H9 (cell line): ENCODE measurements around the gene CRIP2. TPM values are rescaled to one million over a fixed set of nuclear protein-coding genes. Genes with fewer than 3 reads are reported as not detected.

Experiments
- DNase-seq: peaks from one replicate; pipeline ENCODE4 v3.0.0-alpha.2; 2017
- H2AFZ ChIP-seq: one replicate; pipeline ENCODE4 v1.6.1; 2013; ENCODE audit warnings: mild to moderate bottlenecking, low read length, control low read depth, moderate library complexity
- H2AK5ac ChIP-seq: 2 replicates; pipeline ENCODE4 v1.6.1; 2013; ENCODE audit warnings: low read length, control low read depth, mixed read lengths; ENCODE audit not compliant: insufficient read length
- H2BK120ac ChIP-seq: one replicate; pipeline ENCODE4 v1.6.1; 2013; ENCODE audit warnings: low read depth, mild to moderate bottlenecking, low read length, control low read depth, inconsistent platforms; ENCODE audit not compliant: poor library complexity, severe bottlenecking
- H2BK12ac ChIP-seq: 2 replicates; pipeline ENCODE4 v1.6.1; 2013; ENCODE audit warnings: low read length, control low read depth, mixed read lengths, low read depth; ENCODE audit not compliant: insufficient read length
- H2BK15ac ChIP-seq: 2 replicates; pipeline ENCODE4 v1.6.1; 2013; ENCODE audit warnings: low read depth, low read length, control low read depth
- H2BK20ac ChIP-seq: one replicate; pipeline ENCODE4 v1.6.1; 2013; ENCODE audit warnings: low read depth, mild to moderate bottlenecking, low read length, control low read depth, inconsistent platforms; ENCODE audit not compliant: poor library complexity, severe bottlenecking
- H2BK5ac ChIP-seq: 2 replicates; pipeline ENCODE4 v1.6.1; 2013; ENCODE audit warnings: low read length, control low read depth, mixed read lengths; ENCODE audit not compliant: insufficient read length
- H3K14ac ChIP-seq: 2 replicates; pipeline ENCODE4 v1.6.1; 2013; ENCODE audit warnings: low read length, control low read depth; ENCODE audit not compliant: insufficient read depth
- H3K18ac ChIP-seq: 2 replicates; pipeline ENCODE4 v1.6.1; 2013; ENCODE audit warnings: low read depth, mild to moderate bottlenecking, mixed read lengths, low read length, control low read depth; ENCODE audit not compliant: insufficient read length
- H3K23ac ChIP-seq: 2 replicates; pipeline ENCODE4 v1.6.1; 2013; ENCODE audit warnings: low read length, control low read depth, mixed read lengths, low read depth; ENCODE audit not compliant: insufficient read length
- H3K23me2 ChIP-seq: 2 replicates; pipeline ENCODE4 v1.6.1; 2013; ENCODE audit warnings: low read depth, mild to moderate bottlenecking, mixed read lengths, low read length, control low read depth; ENCODE audit not compliant: insufficient read length, poor library complexity, severe bottlenecking
- H3K27ac ChIP-seq: 2 replicates; pipeline ENCODE4 v1.5.1; 2013; ENCODE audit warnings: low read length, control low read depth, mixed read lengths, low read depth; ENCODE audit not compliant: insufficient read length
- H3K27me3 ChIP-seq: 2 replicates; pipeline ENCODE4 v1.6.1; 2013; ENCODE audit warnings: low read length, control low read depth, inconsistent platforms; ENCODE audit not compliant: insufficient read depth
- H3K4ac ChIP-seq: 2 replicates; pipeline ENCODE4 v1.6.1; 2013; ENCODE audit warnings: low read depth, mild to moderate bottlenecking, control low read depth, inconsistent platforms, low read length, moderate library complexity
- H3K4me1 ChIP-seq: 2 replicates; pipeline ENCODE4 v1.6.1; 2013; ENCODE audit warnings: low read length, control low read depth, inconsistent platforms; ENCODE audit not compliant: insufficient read depth
- H3K4me2 ChIP-seq: 2 replicates; pipeline ENCODE4 v1.6.1; 2013; ENCODE audit warnings: low read length, control low read depth, mixed read lengths; ENCODE audit not compliant: insufficient read length, insufficient read depth
- H3K56ac ChIP-seq: 2 replicates; pipeline ENCODE4 v1.6.1; 2013; ENCODE audit warnings: low read depth, mild to moderate bottlenecking, mixed read lengths, low read length, control low read depth; ENCODE audit not compliant: insufficient read length
- H3K79me1 ChIP-seq: 2 replicates; pipeline ENCODE4 v1.6.1; 2013; ENCODE audit warnings: low read depth, mild to moderate bottlenecking, moderate library complexity, low read length, control low read depth, inconsistent platforms; ENCODE audit not compliant: insufficient read depth, poor library complexity, severe bottlenecking
- H3K79me2 ChIP-seq: 2 replicates; pipeline ENCODE4 v1.6.1; 2013; ENCODE audit warnings: low read length, control low read depth, inconsistent platforms; ENCODE audit not compliant: insufficient read depth
- H3K9ac ChIP-seq: 2 replicates; pipeline ENCODE4 v1.6.1; 2013; ENCODE audit warnings: low read length, control low read depth, mixed read lengths; ENCODE audit not compliant: insufficient read length; ENCODE audit errors: extremely low read depth
- H3K9me3 ChIP-seq: one replicate; pipeline ENCODE4 v1.6.1; 2013; ENCODE audit warnings: low read depth, low read length, inconsistent platforms; ENCODE audit not compliant: control insufficient read depth
- H3T11ph ChIP-seq: one replicate; pipeline ENCODE4 v1.6.1; 2013; ENCODE audit warnings: mild to moderate bottlenecking, low read length, control low read depth, inconsistent platforms
- H4K20me1 ChIP-seq: one replicate; pipeline ENCODE4 v1.6.1; 2013; ENCODE audit not compliant: control insufficient read depth, insufficient read length, insufficient read depth
- H4K5ac ChIP-seq: 2 replicates; pipeline ENCODE4 v1.6.1; 2013; ENCODE audit warnings: low read depth, mild to moderate bottlenecking, mixed read lengths, low read length, control low read depth; ENCODE audit not compliant: insufficient read length
- H4K8ac ChIP-seq: replicated peaks from 2 replicates; pipeline ENCODE4 v1.6.1; 2013; ENCODE audit warnings: low read length, control low read depth, mixed read lengths, low read depth; ENCODE audit not compliant: insufficient read length
- H4K91ac ChIP-seq: 2 replicates; pipeline ENCODE4 v1.6.1; 2013; ENCODE audit warnings: low read depth, mild to moderate bottlenecking, moderate library complexity, mixed read lengths, low read length, control low read depth; ENCODE audit not compliant: insufficient read length
- H3K27ac Mint-ChIP-seq, 3 experiments: 2 replicates in 2 of 3; 3 replicates in 1 of 3; pipeline ENCODE4 v1.8.0; 2020 to 2021; ENCODE audit warnings: mixed read lengths in 3 of 3, mild to moderate bottlenecking in 1 of 3, moderate library complexity in 1 of 3
- H3K27me3 Mint-ChIP-seq: 2 replicates; pipeline ENCODE4 v1.8.0; 2021; ENCODE audit warnings: low read depth, mild to moderate bottlenecking, moderate library complexity, mixed read lengths
- H3K36me3 Mint-ChIP-seq, 3 experiments: 2 replicates in 2 of 3; 3 replicates in 1 of 3; pipeline ENCODE4 v1.8.0; 2020 to 2021; ENCODE audit warnings: low read depth in 3 of 3, mixed read lengths in 3 of 3; ENCODE audit not compliant: insufficient read depth in 1 of 3
- H3K4me1 Mint-ChIP-seq, 2 experiments: 2 replicates each; pipeline ENCODE4 v1.8.0; 2020; ENCODE audit warnings: mixed read lengths in 2 of 2
- H3K4me3 Mint-ChIP-seq, 2 experiments: 2 replicates in 1 of 2; 3 replicates in 1 of 2; pipeline ENCODE4 v1.8.0; 2020 to 2021; ENCODE audit warnings: mild to moderate bottlenecking in 2 of 2, mixed read lengths in 2 of 2, moderate library complexity in 1 of 2
- H3K9me3 Mint-ChIP-seq, 2 experiments: 2 replicates in 1 of 2; 3 replicates in 1 of 2; pipeline ENCODE4 v1.8.0; 2020; ENCODE audit warnings: mild to moderate bottlenecking in 2 of 2, mixed read lengths in 2 of 2, moderate library complexity in 1 of 2
- WGBS: extraction: QIAGEN DNeasy Blood & Tissue Kit; methylation state at CpG from one replicate; pipeline ENCODE4 v1.1.7; 2013; ENCODE audit warnings: missing lambda C conversion rate, low lambda C conversion rate, mixed read lengths; ENCODE audit not compliant: insufficient read length; ENCODE audit errors: extremely low coverage; 5-methylcytosine and 5-hydroxymethylcytosine counted together
- total RNA-seq: library from RNA; stranded (reverse); gene quantifications from 2 replicates; pipeline ENCODE4 v1.2.1, GENCODE V29; 2021
- TF ChIP-seq, protein P1 (sequence below): fragments of 200-600 bp; sonication (generic); conservative IDR thresholded peaks from 3 replicates; pipeline ENCODE4 v1.8.0; 2021; ENCODE audit warnings: antibody characterized with exemption, mild to moderate bottlenecking

Gene CRIP2
- total RNA-seq, 1 experiment from 2014 or later, result 5.7 TPM

DNA sequence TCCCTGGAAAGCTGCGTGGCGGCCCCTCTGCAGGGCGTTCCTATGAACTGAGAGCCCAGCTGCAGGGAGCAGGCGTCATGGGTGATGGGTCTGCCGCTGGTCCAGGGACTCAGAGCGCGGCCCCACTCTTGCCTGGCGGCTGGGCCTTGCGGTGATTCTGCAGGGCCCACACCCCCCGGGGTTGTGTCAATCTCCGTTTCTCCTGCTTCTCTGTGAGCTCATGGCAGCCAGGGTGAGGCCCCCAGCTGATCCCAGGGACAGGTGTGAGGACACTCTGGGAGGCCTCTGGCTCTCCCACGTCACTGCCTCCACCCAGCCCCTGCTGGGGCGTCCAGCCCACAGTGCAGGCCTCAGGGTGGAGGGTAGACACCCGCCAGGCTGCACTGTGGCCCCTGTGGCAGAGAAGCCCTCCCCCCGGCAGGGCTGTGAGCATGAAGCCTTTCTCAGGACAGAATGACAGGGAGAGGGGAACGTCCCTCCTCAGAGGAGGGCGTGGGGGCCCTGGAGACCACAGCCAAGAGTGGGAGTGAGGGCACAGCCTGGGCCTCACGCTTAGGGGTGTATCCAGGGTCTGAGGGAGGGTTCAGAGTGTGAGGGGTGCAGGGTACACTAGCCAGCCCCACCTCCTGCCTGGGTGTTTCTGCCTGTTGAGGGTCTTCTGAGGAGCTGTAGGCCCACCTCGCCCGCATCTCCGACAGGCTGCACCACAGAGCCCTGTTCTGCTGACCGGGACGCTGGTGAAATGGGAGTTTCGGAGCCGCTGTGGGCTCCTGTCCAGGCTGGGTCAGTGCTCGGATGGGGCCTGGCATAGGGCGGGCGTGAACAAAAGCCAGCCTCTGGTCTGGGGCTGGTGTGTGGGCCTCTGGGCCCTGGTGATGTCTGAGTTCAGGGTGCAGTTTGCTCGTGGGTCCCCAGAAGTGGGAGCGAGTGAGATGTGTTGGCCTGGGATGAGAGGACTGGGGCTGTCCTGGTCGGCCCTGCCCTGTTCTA, 26.7 kb upstream of the CRIP2 start:
- Mint-ChIP-seq H3K27me3 (no peaks in the 10 kb centered on the region), H3K27ac (peak overlapping the region in 1 of 3 experiments; percentile 36; a peak in 1 of 7 replicates), H3K4me1 (no peaks in the 10 kb centered on the region), H3K36me3 (peaks cover 18 to 45% (median 35%) of the 10 kb centered on the region in 3 experiments; a peak in 6 of 7 replicates), H3K9me3 (no peaks in the 10 kb centered on the region), H3K4me3 (no peak overlapping the region)
- Histone ChIP-seq H4K20me1 (no peaks in the 10 kb centered on the region), H3K9me3 (no peaks in the 10 kb centered on the region), H3K4ac (no peak overlapping the region), H3K79me2 (no peaks in the 10 kb centered on the region), H3K27ac (no peak overlapping the region), H3K23me2 (no peaks in the 10 kb centered on the region), H3K56ac (no peak overlapping the region), H2BK5ac (no peak overlapping the region), H2BK120ac (no peak overlapping the region), H2BK15ac (no peak overlapping the region), H2AK5ac (no peak overlapping the region), H4K5ac (no peak overlapping the region), H2BK20ac (no peak overlapping the region), H3K27me3 (no peaks in the 10 kb centered on the region), H3T11ph (no peak overlapping the region), H3K14ac (no peak overlapping the region), H3K9ac (no peak overlapping the region), H3K79me1 (no peaks in the 10 kb centered on the region), H3K4me1 (no peaks in the 10 kb centered on the region), H3K23ac (no peak overlapping the region), H2AFZ (no peak overlapping the region), H3K4me2 (no peak overlapping the region), H4K8ac (no peak overlapping the region), H4K91ac (no peak overlapping the region), H2BK12ac (no peak overlapping the region), H3K18ac (no peak overlapping the region)
- DNase-seq, result no peak
- TF ChIP-seq, protein P1, sequence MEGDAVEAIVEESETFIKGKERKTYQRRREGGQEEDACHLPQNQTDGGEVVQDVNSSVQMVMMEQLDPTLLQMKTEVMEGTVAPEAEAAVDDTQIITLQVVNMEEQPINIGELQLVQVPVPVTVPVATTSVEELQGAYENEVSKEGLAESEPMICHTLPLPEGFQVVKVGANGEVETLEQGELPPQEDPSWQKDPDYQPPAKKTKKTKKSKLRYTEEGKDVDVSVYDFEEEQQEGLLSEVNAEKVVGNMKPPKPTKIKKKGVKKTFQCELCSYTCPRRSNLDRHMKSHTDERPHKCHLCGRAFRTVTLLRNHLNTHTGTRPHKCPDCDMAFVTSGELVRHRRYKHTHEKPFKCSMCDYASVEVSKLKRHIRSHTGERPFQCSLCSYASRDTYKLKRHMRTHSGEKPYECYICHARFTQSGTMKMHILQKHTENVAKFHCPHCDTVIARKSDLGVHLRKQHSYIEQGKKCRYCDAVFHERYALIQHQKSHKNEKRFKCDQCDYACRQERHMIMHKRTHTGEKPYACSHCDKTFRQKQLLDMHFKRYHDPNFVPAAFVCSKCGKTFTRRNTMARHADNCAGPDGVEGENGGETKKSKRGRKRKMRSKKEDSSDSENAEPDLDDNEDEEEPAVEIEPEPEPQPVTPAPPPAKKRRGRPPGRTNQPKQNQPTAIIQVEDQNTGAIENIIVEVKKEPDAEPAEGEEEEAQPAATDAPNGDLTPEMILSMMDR, result no peak
- whole genome bisulfite sequencing, result no CpG with 5 or more reads among the region's 31 CpGs
